IPS DF 6.9 (cell line): ENCODE results near the gene GM2A.
"Not testable (repeated sequence)": the region's sequence is repeated elsewhere in the genome, so short reads cannot be mapped to it uniquely, and the experiment has no call there.

Source experiments
- DNase-seq: peaks from one replicate; pipeline ENCODE4 v3.0.0-alpha.2; 2013; ENCODE audit warnings: low read depth, low spot score
- H3K27ac ChIP-seq: one replicate; pipeline ENCODE4 v1.5.1; 2013; ENCODE audit warnings: low read length, control low read depth
- H3K27me3 ChIP-seq: 2 replicates; pipeline ENCODE4 v1.6.1; 2013; ENCODE audit warnings: mild to moderate bottlenecking, low read length; ENCODE audit not compliant: control insufficient read depth, insufficient read depth
- H3K36me3 ChIP-seq: 2 replicates; pipeline ENCODE4 v1.6.1; 2013; ENCODE audit warnings: low read length; ENCODE audit not compliant: control insufficient read depth, insufficient read depth
- H3K4me1 ChIP-seq: 2 replicates; pipeline ENCODE4 v1.6.1; 2013; ENCODE audit warnings: low read length; ENCODE audit not compliant: control insufficient read depth, insufficient read depth
- H3K4me3 ChIP-seq: 2 replicates; pipeline ENCODE4 v1.5.1; 2013; ENCODE audit warnings: mild to moderate bottlenecking, low read length
- H3K9me3 ChIP-seq: 2 replicates; pipeline ENCODE4 v1.6.1; 2013; ENCODE audit warnings: low read length, inconsistent platforms; ENCODE audit not compliant: control insufficient read depth, insufficient read depth
- WGBS: extraction: QIAGEN DNeasy Blood & Tissue Kit; methylation state at CpG from one replicate; pipeline ENCODE4 v1.1.7; 2013; ENCODE audit warnings: mixed read lengths, missing lambda C conversion rate; ENCODE audit not compliant: insufficient read length, insufficient coverage; 5-methylcytosine and 5-hydroxymethylcytosine counted together

The GM2A gene

DNA sequence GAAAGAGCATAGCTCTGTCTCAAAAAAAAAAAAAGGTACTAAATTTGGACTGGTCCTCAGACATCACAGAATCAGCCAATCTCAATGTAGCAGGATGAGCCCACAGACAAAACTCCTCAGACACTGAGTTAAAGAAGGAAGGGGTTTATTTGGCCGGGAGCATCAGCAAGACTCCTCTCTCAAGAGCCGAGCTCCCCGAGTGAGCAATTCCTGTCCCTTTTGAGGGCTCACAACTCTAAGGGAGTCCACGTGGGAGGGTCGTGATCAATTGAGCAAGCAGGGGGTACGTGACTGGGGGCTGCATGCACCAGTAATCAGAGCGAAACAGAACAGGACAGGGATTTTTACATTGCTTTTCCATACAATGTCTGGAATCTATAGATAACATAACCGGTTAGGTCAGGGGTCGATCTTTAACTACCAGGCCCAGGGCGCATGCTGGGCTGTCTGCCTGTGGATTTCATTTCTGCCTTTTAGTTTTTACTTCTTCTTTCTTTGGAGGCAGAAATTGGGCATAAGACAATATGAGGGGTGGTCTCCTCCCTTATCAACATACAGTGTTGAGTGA is 12.6 kb upstream of the GM2A start:
- H3K9me3 ChIP-seq, H3K4me1 ChIP-seq, H3K27ac ChIP-seq, H3K27me3 ChIP-seq, H3K4me3 ChIP-seq, H3K36me3 ChIP-seq, DNase-seq: not testable (repeated sequence)
- no CpG with 5 or more reads among the region's 10 CpGs for WGBS

DNA sequence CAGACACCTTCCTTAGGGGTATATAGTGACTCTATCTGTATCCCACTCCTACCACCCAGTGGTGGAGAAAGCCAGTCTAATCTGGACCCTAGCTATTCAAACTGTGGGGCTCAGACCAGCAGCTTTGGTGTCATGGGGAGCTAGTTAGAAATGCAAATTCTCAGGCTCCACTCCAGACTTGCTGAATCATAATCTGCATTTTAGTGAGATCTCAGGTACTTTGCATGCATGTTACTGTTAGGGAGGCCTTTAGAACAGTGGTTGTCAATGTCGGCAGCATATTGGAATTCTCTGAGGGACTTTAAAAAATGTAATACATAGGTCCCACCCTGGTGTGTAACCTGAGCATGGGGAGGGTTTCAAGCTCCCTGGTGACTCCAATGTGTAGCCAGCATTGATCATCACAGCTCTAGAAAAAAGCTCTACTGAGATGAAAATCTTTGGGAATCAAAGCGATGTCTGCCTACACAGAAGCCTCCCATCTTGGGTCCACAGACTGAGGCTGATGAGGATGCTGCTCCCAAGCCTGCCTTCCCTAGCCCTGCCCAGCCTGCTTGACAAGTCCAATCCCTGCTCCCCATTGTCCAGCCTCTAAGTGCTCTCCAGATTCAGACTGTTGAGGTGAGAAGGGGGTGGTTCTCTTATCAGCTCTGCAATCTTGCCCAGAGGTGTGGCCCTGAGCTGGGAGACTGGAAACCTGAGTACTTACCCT is 11.9 kb upstream of the GM2A start:
- Histone ChIP-seq H3K4me3 (no peak overlapping the region), H3K27ac (no peak overlapping the region), H3K4me1 (peaks cover 3% of the 10 kb centered on the region; the same call in 1 of the 2 replicates), H3K36me3 (no peaks in the 10 kb centered on the region), H3K27me3 (no peaks in the 10 kb centered on the region), H3K9me3 (no peaks in the 10 kb centered on the region)
- no CpG with 5 or more reads among the region's 2 CpGs for WGBS
- no peak for DNase-seq

DNA sequence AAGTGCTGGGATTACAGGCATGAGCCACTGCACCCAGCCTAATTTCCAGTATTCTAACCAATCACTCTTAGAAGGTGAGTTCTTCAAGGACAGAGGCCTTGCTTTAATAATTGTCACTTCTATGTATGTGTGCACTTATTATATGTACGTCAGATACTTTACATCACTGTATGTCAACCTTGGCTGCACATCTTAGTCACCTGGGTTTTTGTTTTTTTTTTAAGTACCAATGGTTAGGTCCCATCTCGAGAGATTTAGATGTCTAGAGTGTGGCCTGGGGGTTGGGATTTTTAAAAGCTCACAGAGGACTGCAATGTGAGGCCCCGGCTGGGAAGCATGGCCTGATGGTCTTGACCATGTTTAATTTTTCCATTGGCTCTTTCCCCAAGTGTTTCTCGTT is 9.9 kb upstream of the GM2A start:
- no peaks in the 10 kb centered on the region for H3K27me3 ChIP-seq
- WGBS, result no CpG with 5 or more reads among the region's 4 CpGs
- H3K36me3 ChIP-seq, result no peaks in the 10 kb centered on the region
- H3K4me1 ChIP-seq, result peaks cover 3% of the 10 kb centered on the region; the same call in 1 of the 2 replicates
- DNase-seq, result no peak
- H3K27ac ChIP-seq, result no peak overlapping the region
- H3K9me3 ChIP-seq, result no peaks in the 10 kb centered on the region
- no peak overlapping the region for H3K4me3 ChIP-seq

DNA sequence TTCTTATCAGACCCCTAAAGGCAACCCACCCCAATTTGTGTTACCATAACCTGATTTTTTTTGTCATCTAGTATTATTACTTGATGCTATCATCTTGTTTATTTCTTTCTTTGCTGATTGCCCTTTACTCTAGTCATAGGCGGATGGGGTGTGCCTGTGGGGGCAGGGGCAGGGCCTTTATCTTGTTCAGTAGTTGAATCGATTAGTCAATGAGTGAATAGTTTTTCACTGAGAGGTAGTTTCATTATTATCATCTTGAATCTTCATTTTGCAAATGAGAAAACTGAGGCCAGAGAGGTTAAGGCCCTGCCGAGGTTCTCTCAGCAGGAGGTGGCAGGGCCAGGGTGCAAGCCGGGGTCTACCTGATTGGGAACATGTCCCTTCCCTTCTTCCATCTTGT is 9.4 kb upstream of the GM2A start:
- no peaks in the 10 kb centered on the region for H3K27me3 ChIP-seq
- no CpG with 5 or more reads among the region's 4 CpGs for WGBS
- no peaks in the 10 kb centered on the region for H3K9me3 ChIP-seq
- DNase-seq, result no peak
- no peak overlapping the region for H3K4me3 ChIP-seq
- H3K4me1 ChIP-seq, result peaks cover 3% of the 10 kb centered on the region; the same call in 1 of the 2 replicates
- H3K36me3 ChIP-seq, result no peaks in the 10 kb centered on the region
- no peak overlapping the region for H3K27ac ChIP-seq

DNA sequence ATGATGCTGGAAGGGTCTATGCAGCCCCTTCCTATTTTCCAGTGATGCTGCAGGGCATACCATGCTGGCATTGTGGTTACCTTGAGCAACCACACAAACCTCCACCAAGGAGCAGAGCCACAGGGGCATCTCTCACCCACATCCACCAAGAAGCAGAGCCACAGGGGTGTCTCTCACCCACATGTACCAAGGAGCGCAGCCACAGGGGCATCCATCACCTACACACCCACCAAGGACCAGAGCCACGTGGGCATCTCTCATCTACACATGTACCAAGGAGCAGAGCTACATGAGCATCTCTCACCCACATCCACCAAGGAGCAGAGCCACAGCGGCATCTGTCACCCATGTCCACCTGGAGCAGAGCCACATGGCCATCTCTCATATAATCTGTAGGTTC is 8.8 kb upstream of the GM2A start:
- Histone ChIP-seq H3K27ac (no peak overlapping the region), H3K4me1 (peaks cover 3% of the 10 kb centered on the region; the same call in 1 of the 2 replicates), H3K4me3 (no peak overlapping the region), H3K27me3 (no peaks in the 10 kb centered on the region), H3K36me3 (no peaks in the 10 kb centered on the region), H3K9me3 (no peaks in the 10 kb centered on the region)
- no CpG with 5 or more reads among the region's 3 CpGs for WGBS
- no peak for DNase-seq

DNA sequence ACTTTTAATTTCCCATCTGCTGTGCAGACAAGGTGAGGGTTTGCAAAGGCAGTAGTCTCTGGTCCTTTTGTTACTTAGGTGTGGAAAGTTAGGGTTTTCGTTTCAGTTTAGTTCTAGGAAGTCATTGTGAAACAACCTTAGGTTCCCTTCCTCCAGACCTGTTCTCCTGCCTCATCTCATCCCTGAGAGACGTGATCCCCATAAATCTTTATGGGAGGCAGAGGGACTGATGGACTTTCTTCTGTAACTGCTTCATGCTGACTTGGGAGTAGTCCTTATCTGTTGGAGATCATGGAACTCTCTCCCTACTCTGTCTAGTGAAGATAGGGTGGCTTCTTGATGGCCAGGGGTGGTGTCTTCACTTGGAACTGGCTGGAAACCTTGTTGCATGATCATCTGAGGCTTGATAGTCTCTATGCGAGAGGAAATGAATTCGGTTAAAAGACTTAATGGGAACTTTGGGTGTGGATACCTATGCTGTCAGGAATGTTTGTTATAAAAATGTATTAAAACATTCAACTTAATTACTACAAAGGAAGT is 7.2 kb upstream of the GM2A start:
- Histone ChIP-seq H3K9me3 (no peaks in the 10 kb centered on the region), H3K27ac (no peak overlapping the region), H3K36me3 (no peaks in the 10 kb centered on the region), H3K27me3 (no peaks in the 10 kb centered on the region), H3K4me1 (peaks cover 5% of the 10 kb centered on the region; the same call in 1 of the 2 replicates), H3K4me3 (no peak overlapping the region)
- DNase-seq, result no peak
- no CpG with 5 or more reads among the region's 4 CpGs for WGBS

DNA sequence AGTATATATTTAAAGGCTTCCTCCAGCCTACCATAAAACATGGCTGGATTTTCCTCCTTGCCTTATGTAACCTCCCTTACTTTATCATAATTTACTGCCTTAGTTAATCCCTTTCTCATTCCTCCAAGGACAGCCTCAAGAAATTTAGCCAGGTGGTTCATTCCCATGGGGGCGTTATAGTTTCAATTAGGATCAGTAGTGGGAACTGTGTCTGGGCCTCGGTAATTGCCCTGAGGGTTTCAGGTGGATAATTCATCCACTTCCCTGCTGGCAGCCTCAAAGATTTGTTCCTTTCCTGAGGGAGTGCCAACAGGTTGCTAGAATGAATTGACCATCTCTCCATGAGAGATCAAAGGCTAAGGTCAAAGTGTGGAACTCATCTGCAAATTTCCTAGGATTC is 4.3 kb upstream of the GM2A start:
- no peaks in the 10 kb centered on the region for H3K27me3 ChIP-seq
- no CpG with 5 or more reads among the region's 2 CpGs for WGBS
- no peaks in the 10 kb centered on the region for H3K36me3 ChIP-seq
- H3K9me3 ChIP-seq, result no peaks in the 10 kb centered on the region
- DNase-seq, result no peak
- no peak overlapping the region for H3K4me3 ChIP-seq
- no peak overlapping the region for H3K27ac ChIP-seq
- peaks cover 2% of the 10 kb centered on the region; the same call in 1 of the 2 replicates for H3K4me1 ChIP-seq

DNA sequence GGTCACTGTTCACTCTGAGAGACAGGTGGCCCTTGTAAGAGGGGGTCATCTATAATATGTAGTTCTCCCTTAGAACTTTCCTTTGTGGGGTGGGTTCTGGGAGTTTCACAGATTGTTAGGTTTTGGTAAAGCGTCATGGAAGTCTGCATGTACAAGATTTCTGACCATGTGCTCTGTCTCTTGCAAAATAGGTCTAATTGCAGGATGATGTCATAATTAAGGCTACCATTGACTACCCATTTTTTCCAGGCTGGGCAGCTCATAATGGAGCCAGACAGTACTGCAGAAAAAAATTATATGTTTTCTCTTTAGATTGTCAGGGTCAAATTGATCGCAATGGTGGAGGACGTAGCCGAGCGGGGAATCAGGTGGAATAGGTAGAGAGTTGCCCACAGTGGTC is 3.7 kb upstream of the GM2A start:
- no peaks in the 10 kb centered on the region for H3K9me3 ChIP-seq
- no peak for DNase-seq
- H3K4me3 ChIP-seq, result no peak overlapping the region
- no peaks in the 10 kb centered on the region for H3K36me3 ChIP-seq
- H3K27ac ChIP-seq, result no peak overlapping the region
- no CpG with 5 or more reads among the region's 5 CpGs for WGBS
- peaks cover 2% of the 10 kb centered on the region; the same call in 1 of the 2 replicates for H3K4me1 ChIP-seq
- no peaks in the 10 kb centered on the region for H3K27me3 ChIP-seq

DNA sequence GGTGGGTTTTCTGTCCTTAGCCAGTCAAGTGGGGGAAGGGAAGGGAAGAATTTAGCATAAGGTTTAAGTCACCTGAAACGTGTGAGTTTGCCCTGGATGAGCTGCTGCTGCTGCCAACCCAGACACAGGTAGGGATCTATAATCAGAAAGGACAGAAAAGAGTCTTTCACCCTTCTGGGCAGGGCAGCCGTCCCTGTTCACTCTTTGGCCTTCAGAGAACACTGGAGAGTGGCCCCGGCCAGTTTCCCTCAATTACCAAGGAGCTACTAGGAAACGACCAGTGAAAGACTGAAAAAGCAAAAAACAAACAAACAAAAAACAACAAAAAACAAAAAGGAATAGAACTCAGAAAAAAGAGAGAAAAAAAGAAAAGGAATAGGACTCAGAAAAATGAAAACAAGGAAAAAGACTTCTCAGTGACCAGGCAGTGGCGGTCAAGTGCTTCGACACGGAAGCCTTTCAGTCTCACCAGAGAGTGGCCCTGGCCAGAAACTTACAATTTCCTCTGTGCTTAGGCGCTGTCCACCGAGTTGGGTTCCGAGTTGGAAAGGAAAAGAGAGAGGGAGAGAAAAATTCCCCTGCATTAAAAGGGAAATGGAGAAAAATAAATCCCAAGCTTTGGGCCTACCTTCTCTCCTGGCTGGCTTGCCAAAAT is 2.5 kb upstream of the GM2A start:
- no peaks in the 10 kb centered on the region for H3K9me3 ChIP-seq
- H3K4me3 ChIP-seq, result no peak overlapping the region
- H3K27me3 ChIP-seq, result no peaks in the 10 kb centered on the region
- no peak for DNase-seq
- H3K4me1 ChIP-seq, result peaks cover 2% of the 10 kb centered on the region; the same call in 1 of the 2 replicates
- no CpG with 5 or more reads among the region's 10 CpGs for WGBS
- no peak overlapping the region for H3K27ac ChIP-seq
- H3K36me3 ChIP-seq, result no peaks in the 10 kb centered on the region

DNA sequence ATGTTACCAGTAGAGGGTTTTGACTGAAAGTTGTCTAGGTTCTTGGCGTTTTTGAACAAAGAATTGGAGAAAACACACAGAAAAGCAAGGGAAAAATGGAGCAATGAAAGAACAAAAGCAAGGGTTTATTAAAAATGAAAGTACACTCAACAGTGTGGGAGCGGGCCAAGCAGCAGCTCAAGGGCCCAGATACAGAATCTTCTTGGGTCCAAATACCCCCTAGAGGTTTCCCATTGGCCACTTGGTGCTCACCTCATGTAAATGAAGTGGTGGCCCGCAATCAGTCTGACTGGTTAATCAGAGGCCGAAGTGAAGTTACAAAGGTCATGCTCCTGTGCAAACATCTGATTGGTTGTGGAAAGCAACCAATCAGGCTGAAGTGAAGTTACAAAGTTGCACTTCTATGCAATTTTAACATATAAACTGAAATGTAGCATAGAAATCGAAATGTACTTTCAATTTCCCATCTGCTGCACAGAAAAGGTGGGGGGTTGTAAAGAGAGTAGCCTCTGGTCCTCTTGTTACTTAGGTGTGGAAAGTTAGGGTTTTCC is 1.9 kb upstream of the GM2A start:
- H3K9me3 ChIP-seq, result no peaks in the 10 kb centered on the region
- H3K4me3 ChIP-seq, result no peak overlapping the region
- no CpG with 5 or more reads among the region's 5 CpGs for WGBS
- no peaks in the 10 kb centered on the region for H3K27me3 ChIP-seq
- peaks cover 2% of the 10 kb centered on the region; the same call in 1 of the 2 replicates for H3K4me1 ChIP-seq
- no peak for DNase-seq
- H3K36me3 ChIP-seq, result no peaks in the 10 kb centered on the region
- H3K27ac ChIP-seq, result no peak overlapping the region
